K562 (cell line): ENCODE results near the gene GLRX2. TPM values are rescaled to one million over a fixed set of nuclear protein-coding genes. Genes with fewer than 3 reads are reported as not detected.

Experiments
- DNMT1 ChIP-seq: fragments of 450-650 bp; IDR thresholded peaks from 2 replicates; pipeline ENCODE4 v1.6.1; 2016; ENCODE audit warnings: antibody characterized with exemption, mild to moderate bottlenecking
- HLTF ChIP-seq: fragments of 450-650 bp; IDR thresholded peaks from 2 replicates; pipeline ENCODE4 v1.6.1; 2016
- LARP7 ChIP-seq: fragments of 450-650 bp; IDR thresholded peaks from 2 replicates; pipeline ENCODE4 v1.6.1; 2016
- MGA ChIP-seq: fragments of 450-650 bp; IDR thresholded peaks from 2 replicates; pipeline ENCODE4 v1.6.1; 2016; ENCODE audit warnings: mild to moderate bottlenecking, moderate library complexity
- NRF1 ChIP-seq, 2 experiments: fragments of 450-650 bp; IDR thresholded peaks in 1 of 2; conservative IDR thresholded peaks in 1 of 2; 2 replicates each; pipeline ENCODE4 v1.6.1; 2014; ENCODE audit warnings: mild to moderate bottlenecking in 2 of 2
- POLR2G ChIP-seq: fragments of 200-400 bp; formaldehyde crosslinking; IDR thresholded peaks from 2 replicates; pipeline ENCODE4 v1.6.1; 2017; ENCODE audit warnings: low read depth, mild to moderate bottlenecking, antibody characterized with exemption, low read length, moderate library complexity
- RBM15 ChIP-seq: fragments of 200-400 bp; formaldehyde crosslinking; IDR thresholded peaks from 2 replicates; pipeline ENCODE4 v1.6.1; 2018; ENCODE audit warnings: mild to moderate bottlenecking, low read length, moderate library complexity; ENCODE audit not compliant: insufficient read depth
- RBM22 ChIP-seq: fragments of 200-400 bp; formaldehyde crosslinking; IDR thresholded peaks from 2 replicates; pipeline ENCODE4 v1.6.1; 2018; ENCODE audit warnings: low read length, low read depth; ENCODE audit not compliant: poor library complexity, severe bottlenecking
- SIN3B ChIP-seq: fragments of 450-650 bp; IDR thresholded peaks from 2 replicates; pipeline ENCODE4 v1.6.1; 2017; ENCODE audit warnings: low read depth, mild to moderate bottlenecking, moderate library complexity
- TCF3 ChIP-seq: sonication (generic); formaldehyde crosslinking; IDR thresholded peaks from 2 replicates; pipeline ENCODE4 v1.4.0; 2020; ENCODE audit warnings: mild to moderate bottlenecking, missing genetic modification reagents
- ZNF263 ChIP-seq: sonication (generic); formaldehyde crosslinking; IDR thresholded peaks from 2 replicates; pipeline ENCODE4 v1.8.0; 2022; ENCODE audit warnings: mild to moderate bottlenecking, missing genetic modification reagents, borderline replicate concordance
- ZNF280A ChIP-seq: fragments of 450-650 bp; IDR thresholded peaks from 2 replicates; pipeline ENCODE4 v1.6.1; 2018; ENCODE audit warnings: mild to moderate bottlenecking, low read depth; ENCODE audit not compliant: partially characterized antibody
- ZNF589 ChIP-seq: fragments of 200-800 bp; sonication (Bioruptor generic); IDR thresholded peaks from 2 replicates; pipeline ENCODE4 v1.6.1; 2016; ENCODE audit warnings: low read depth, missing genetic modification characterization, missing compliant biosample characterization
- ZNF695 ChIP-seq: fragments of 450-650 bp; formaldehyde crosslinking; IDR thresholded peaks from 2 replicates; pipeline ENCODE4 v1.4.0; 2020; ENCODE audit warnings: mild to moderate bottlenecking, moderate library complexity
- ZNF696 ChIP-seq: fragments of 250-450 bp; sonication (Bioruptor Pico); conservative IDR thresholded peaks from 2 replicates; pipeline ENCODE4 v1.4.0; 2020; ENCODE audit warnings: mild to moderate bottlenecking, moderate library complexity
- polyA plus RNA-seq, 8 experiments: library from polyadenylated mRNA; depleted of rRNA in 4 of 8; stranded (reverse) in 5 of 8; unstranded in 3 of 8; fragments of >200 nt; fragmentation: Nextera tagmentation in 2 of 8; fragmentation: Illumina TruSeq in 1 of 8; extraction: Ambion mirVana in 2 of 8; extraction: Trizol in 1 of 8; gene quantifications; 2 replicates each; pipeline versions ENCODE4 v1.2.1 to v1.2.3, GENCODE V29; 2011 to 2014; ENCODE audit warnings: inconsistent platforms in 1 of 8, missing spikeins in 1 of 8
- total RNA-seq, 7 experiments: library from RNA; depleted of rRNA in 6 of 7; stranded (reverse); fragments of >200 nt in 6 of 7; fragmentation: Illumina TruSeq in 2 of 7; extraction: Trizol in 2 of 7; gene quantifications; 2 replicates each; pipeline versions ENCODE4 v1.2.1 to v1.2.3, GENCODE V29; 2011 to 2021; ENCODE audit warnings: low replicate concordance in 1 of 7

The GLRX2 gene
- total and polyA plus RNA-seq, 9 of the 15 experiments (the other 6 are each of a cell fraction or from before 2014, with no cell fraction given): 13.3 to 82.6 (median 55.1) TPM

- TF ChIP-seq RBM15: no peak
- TF ChIP-seq ZNF696 (CRISPR knock-in tag): no peak
- TF ChIP-seq HLTF: peak; percentile 76
- TF ChIP-seq ZNF280A: no peak
- TF ChIP-seq POLR2G: peak; percentile 98
- peak; percentile 78 for TF ChIP-seq SIN3B
- TF ChIP-seq MGA: peak; percentile 59
- 0 out of 2 replicates have a peak, but pooled peaks have one; percentile 35 for TF ChIP-seq LARP7
- no peak for TF ChIP-seq ZNF695 (CRISPR knock-in tag)
- TF ChIP-seq DNMT1: no peak
- peak; percentile 70; the same call in 1 of the 2 replicates for TF ChIP-seq TCF3 (CRISPR knock-in tag)
- TF ChIP-seq ZNF263 (CRISPR knock-in tag): peak; percentile 17; the same call in 1 of the 2 replicates
- TF ChIP-seq ZNF589 (CRISPR knock-in tag): peak; percentile 10; the same call in 1 of the 2 replicates
- peak; percentile 19 for TF ChIP-seq RBM22
- peak; percentile 69 to 78 for TF ChIP-seq NRF1 (conservative IDR thresholded peaks at IDR 0.05 in 1 of 2, IDR thresholded peaks at IDR 0.05 in 1 of 2)
Measured at GRCh38 chr1:193059282-193060114, 45.7 kb downstream of the GLRX2 start, which contains the start of the genes RO60 and UCHL5 (continued).
